GM12864 (cell line): ENCODE measurements around the gene BAHCC1.

Experiments
- DNase-seq: peaks from one replicate; pipeline ENCODE4 v3.0.0-alpha.2; 2011; ENCODE audit warnings: low read depth
- H3K4me3 ChIP-seq: 2 replicates; pipeline ENCODE4 v1.5.1; 2011; ENCODE audit warnings: mild to moderate bottlenecking, low read depth, low read length, control low read depth
- TF ChIP-seq, protein P1 (sequence below): IDR thresholded peaks from 2 replicates; pipeline ENCODE4 v1.5.1; 2011; ENCODE audit warnings: low read depth, mild to moderate bottlenecking, moderate library complexity, low read length, control low read depth, inconsistent platforms; ENCODE audit errors: missing control alignments

The BAHCC1 gene

DNA sequence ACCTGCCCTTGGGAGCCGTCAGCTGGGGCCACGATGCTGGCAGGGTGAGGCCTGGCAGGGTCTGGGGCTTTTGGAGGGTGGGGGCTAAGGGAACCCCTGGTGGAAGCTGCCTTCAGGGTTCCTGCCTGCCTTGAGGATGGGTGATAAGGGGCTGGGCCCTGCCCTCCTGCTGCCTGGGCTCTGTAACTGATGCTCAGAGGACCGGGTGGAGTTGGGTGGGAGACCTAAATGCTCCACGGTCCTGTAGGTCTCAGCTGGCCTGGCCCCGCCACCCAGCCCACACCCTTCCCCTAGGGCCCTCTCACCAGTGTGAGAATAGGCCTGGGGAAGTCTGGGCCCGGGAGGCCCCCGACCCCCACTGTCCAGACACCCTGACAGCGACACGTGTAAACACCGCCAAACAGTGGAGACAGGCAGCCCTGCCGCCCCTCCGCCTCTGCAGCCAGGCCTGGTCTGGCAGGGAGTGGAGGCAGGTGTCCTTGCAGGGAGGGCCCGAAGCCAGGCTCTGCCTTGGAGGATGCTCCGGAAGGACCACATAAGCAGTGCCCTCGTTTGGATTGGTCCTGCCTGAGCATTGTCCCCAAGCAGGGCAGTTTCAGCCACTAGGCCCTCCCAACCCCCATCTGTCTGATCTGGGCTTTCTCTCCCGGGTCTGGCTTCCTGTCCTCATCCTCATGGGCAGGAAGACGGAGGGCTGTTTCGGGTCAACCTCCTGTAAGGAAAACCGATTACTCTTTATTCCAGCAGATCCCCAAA, 6.5 kb upstream of the BAHCC1 start:
- TF ChIP-seq, protein P1, sequence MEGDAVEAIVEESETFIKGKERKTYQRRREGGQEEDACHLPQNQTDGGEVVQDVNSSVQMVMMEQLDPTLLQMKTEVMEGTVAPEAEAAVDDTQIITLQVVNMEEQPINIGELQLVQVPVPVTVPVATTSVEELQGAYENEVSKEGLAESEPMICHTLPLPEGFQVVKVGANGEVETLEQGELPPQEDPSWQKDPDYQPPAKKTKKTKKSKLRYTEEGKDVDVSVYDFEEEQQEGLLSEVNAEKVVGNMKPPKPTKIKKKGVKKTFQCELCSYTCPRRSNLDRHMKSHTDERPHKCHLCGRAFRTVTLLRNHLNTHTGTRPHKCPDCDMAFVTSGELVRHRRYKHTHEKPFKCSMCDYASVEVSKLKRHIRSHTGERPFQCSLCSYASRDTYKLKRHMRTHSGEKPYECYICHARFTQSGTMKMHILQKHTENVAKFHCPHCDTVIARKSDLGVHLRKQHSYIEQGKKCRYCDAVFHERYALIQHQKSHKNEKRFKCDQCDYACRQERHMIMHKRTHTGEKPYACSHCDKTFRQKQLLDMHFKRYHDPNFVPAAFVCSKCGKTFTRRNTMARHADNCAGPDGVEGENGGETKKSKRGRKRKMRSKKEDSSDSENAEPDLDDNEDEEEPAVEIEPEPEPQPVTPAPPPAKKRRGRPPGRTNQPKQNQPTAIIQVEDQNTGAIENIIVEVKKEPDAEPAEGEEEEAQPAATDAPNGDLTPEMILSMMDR: no peak
- no peak for DNase-seq
- no peak overlapping the region for H3K4me3 ChIP-seq

DNA sequence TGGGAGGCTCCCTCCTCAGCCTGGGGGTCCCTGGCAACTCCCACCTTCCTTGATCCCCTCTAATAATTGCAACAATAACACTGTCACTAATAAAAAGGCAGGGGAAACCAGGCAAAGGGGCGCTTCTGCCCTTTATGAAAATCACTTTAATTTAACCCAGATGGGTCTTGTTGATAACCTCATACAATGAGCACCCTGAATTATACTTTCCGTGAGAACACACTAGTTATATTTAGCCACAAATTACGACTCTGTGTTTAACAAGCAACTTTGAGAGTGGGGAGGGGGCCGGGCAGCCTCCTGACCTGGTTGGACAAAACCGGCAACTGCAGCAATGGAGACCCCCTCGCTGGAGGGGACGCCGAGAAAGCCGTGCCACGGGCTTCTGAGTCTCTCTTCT, 5.7 kb upstream of the BAHCC1 start:
- DNase-seq: no peak
- TF ChIP-seq, protein P1: no peak
- no peak overlapping the region for H3K4me3 ChIP-seq

DNA sequence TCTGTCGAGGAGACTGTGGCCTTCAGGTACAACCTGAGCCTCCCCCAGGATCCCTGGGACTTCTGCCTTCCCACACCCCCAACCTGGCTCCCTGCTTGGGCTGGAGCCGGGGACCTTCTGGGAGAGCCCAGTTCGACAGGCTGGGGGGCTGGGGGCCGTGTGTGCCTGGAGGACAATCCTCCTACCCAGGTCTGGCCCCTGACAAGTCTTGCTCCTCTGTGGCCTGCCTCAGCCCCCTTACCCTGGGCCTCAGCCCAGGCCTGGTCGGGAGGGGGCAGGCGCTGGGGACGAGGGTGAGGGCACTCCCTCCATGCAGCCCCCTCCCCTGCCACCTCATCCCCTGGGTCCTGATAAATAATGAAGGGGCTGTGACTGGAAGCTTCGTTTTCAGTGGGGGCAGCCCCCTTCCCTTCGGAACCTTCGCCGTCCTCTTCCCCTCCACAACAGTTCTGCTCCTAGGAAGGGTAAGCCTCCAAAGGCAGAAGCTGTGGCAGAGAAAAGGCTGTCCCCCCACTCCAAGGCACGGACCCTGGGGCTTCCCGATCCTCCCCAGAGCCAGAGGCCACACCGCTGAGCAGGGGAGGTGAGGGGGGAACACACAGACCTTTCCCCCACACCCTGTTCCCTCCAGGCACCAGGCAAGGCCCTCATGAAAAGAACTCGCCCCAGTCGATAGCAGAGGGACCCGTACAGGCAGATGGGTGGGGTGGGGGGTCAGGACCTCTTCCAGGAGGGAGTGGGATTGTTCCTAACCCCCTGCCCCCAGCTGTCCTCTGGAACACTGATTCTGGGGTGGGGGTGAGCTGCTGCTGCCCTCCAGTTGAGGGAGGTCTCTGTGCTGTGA, 5.0 kb upstream of the BAHCC1 start:
- TF ChIP-seq, protein P1: no peak
- no peak for DNase-seq
- H3K4me3 ChIP-seq: no peak overlapping the region

DNA sequence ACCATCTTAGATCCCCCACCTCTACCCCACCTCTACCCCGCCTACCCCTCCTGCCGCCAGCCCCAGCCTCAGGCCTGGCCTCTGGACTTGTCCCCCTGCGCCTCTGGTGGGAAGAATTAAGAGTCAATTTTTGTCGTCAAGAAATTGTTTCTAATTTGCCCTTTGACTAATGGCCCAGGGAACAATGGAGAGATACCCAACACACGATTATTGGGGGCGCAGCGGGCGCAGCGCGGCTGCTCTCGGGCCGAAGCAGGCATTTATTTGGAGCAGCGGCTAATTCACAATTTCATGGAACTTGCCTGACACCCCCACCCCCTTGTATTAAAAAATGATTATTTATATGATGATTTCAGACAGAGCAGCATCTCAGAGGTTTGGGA, 4.4 kb upstream of the BAHCC1 start:
- TF ChIP-seq, protein P1: no peak
- no peak overlapping the region for H3K4me3 ChIP-seq

DNA sequence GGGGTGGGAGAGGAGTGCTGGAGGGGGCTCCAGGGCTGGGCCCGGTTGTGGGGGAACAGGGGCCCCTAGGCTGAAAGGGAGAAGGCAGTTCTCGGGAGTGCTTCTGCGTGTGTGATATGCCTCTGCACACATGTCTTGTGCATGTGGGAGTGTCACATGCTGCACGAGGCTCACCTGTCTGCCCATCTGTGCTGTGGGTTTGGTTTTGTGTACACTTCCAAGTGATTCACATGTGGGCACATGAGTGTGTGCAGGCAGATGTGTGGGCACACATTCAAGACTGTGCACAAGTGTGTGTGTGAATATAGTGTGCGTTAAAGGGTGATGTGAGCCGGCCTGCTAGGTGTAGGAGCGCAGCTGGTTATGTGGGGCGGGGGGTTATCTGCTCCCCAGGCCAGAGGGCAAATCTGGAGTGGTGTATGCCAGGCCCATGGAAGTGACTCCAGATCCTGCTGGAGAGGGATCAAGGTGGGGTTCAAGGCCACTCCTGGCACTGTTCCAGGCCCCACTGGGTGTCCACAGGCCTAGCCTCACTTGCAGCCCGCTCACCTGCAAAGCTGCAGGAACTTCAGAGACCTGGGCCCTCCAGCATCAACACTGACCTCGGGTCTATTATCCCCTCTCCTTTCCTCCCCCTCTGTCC, 3.8 kb upstream of the BAHCC1 start:
- TF ChIP-seq, protein P1: no peak
- no peak for DNase-seq
- no peak overlapping the region for H3K4me3 ChIP-seq

More for the DNA sequence above, 4.4 kb upstream of the BAHCC1 start:
- no peak for DNase-seq

DNA sequence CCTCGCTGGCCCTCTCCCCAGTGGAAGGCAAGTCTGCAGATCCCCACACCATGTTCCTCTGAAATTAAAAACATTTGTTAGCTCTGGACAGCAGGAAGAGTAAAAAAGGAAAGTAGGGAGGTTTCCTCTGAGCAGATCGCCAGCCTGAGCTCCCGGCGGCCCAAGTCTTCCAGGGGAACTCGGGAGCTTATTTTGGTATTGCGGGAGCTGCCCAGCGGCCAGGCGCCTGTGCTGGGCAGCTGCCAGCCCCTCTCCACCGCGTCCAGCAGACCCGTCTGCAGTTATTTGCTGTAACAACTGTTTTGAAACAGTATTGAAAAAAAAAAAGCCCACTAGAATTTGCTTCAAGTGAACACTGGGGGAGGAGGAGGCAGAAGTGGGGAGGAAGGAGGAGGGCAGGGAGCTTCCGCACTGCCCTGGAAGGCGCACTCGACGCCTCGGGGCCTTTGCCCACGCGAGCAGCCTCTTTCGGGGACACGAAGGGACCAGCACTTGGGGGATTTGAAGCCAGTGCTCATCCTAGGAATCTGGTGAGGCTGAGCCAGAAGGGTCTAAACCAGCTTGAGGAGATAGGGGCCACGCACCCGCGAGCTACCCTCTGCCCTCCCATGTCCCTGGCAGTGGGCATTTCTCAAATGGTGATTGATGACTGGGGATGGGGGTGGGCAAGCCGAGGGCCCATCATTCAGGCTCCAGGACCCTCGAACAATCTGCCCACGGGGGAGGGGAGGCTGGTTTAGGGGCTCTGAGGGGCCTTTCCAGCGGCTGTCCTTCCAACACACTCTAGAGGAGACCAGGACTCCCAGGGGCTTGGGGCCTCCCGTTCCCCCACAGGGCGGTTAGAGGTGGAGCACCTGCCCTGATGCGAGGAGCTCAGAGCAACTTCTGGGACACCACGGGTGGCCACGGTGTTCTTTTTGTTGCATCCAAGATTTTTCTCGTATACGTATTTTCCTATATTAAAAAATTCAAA, 3.0 kb upstream of the BAHCC1 start:
- TF ChIP-seq, protein P1: no peak
- no peak for DNase-seq
- no peak overlapping the region for H3K4me3 ChIP-seq
